ENCODE results near the gene GNA12.
A peak's percentile ranks its signal among the peaks of the same experiment; 100 is the strongest.

The GNA12 gene

GRCh38 chr7:2818121-2818520 is 26.0 kb downstream of the GNA12 start:
- no peak for DNase-seq (ENCODE audit: low spot score)

- no peak for DNase-seq (ENCODE audit: low spot score)
Observed at GRCh38 chr7:2817456-2817855, 26.7 kb downstream of the GNA12 start.

- DNase-seq (ENCODE audit: low spot score), result no peak
Observed at GRCh38 chr7:2815875-2816245, 28.2 kb downstream of the GNA12 start.

GRCh38 chr7:2814946-2815874 is 28.9 kb downstream of the GNA12 start:
- DNase-seq (ENCODE audit: low spot score), result no peak

GRCh38 chr7:2814186-2814945 is 29.7 kb downstream of the GNA12 start:
- DNase-seq (ENCODE audit: low spot score), result no peak

- DNase-seq (ENCODE audit: low spot score), result no peak
Observed at GRCh38 chr7:2813350-2814185, 30.5 kb downstream of the GNA12 start.

GRCh38 chr7:2812831-2813230 is 31.3 kb downstream of the GNA12 start:
- no peak for DNase-seq (ENCODE audit: low spot score)

GRCh38 chr7:2812114-2812487 is 32.0 kb downstream of the GNA12 start:
- no peak for DNase-seq (ENCODE audit: low spot score)

GRCh38 chr7:2811476-2812113 is 32.5 kb downstream of the GNA12 start:
- DNase-seq (ENCODE audit: low spot score), result no peak

- no peak for DNase-seq (ENCODE audit: low spot score)
Observed at GRCh38 chr7:2810682-2811415, 33.3 kb downstream of the GNA12 start.

GRCh38 chr7:2809903-2810625 is 34.0 kb downstream of the GNA12 start:
- no peak for DNase-seq (ENCODE audit: low spot score)

GRCh38 chr7:2808891-2809665 is 35.0 kb downstream of the GNA12 start:
- DNase-seq (ENCODE audit: low spot score), result no peak

GRCh38 chr7:2807845-2808772 is 36.0 kb downstream of the GNA12 start:
- peak; percentile 49 for DNase-seq (ENCODE audit: low spot score)

- no peak for DNase-seq (ENCODE audit: low spot score)
Observed at GRCh38 chr7:2807460-2807844, 36.7 kb downstream of the GNA12 start.

- no peak for DNase-seq (ENCODE audit: low spot score)
Observed at GRCh38 chr7:2806571-2806970, 37.5 kb downstream of the GNA12 start.

GRCh38 chr7:2805213-2805944 is 38.7 kb downstream of the GNA12 start:
- DNase-seq (ENCODE audit: low spot score), result no peak

- no peak for DNase-seq (ENCODE audit: low spot score)
Observed at GRCh38 chr7:2804227-2804763, 39.8 kb downstream of the GNA12 start.

Measured in SK-N-DZ (cell line).